SH-SY5Y (cell line): ENCODE results near the gene HADH.

Experiments
- GATA2 ChIP-seq: IDR thresholded peaks from 2 replicates; pipeline ENCODE4 v1.6.1; 2011; ENCODE audit warnings: mild to moderate bottlenecking, low read depth, low read length
- GATA3 ChIP-seq: IDR thresholded peaks from 2 replicates; pipeline ENCODE4 v1.6.1; 2011; ENCODE audit warnings: low read depth, mild to moderate bottlenecking, low read length, moderate library complexity

DNA sequence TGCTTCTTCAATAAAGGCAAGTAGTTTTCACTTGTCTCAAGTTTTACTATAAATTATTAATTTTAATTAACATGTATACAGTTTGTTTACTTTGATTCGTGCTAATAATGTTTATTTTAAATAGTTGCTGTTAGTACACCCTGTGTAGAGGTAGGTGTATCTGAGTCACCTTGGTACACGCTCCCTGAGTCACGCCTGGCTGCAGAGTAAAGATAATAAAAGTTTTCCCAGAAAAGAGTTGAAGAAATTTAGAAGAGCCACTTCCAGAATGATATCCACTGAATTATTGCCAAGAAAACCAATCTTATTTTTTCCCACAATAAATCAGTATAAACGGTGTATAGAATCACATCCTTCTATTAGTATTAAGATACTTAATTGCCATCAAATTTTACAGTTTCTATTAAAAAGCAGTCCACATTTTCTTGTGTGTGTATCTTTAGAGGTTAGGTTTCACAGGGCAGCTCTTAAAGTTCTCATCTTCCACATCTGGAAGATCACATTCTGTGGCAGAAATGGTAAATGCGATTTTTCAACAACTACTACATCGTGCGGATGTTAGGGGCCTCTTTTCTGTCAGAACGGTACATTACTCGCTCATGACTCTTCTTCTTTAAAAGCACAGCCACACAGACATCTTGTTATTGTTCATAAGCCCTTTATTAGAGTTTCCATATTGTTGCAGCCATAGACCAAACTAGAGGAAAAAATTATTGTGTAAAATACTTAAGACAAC is 55.4 kb downstream of the HADH start:
- TF ChIP-seq GATA3: no peak
- TF ChIP-seq GATA2: no peak
